ENCODE measurements around the gene COL4A2. TPM values are rescaled to one million over a fixed set of nuclear protein-coding genes. Genes with fewer than 3 reads are reported as not detected.

The COL4A2 gene
- total RNA-seq, 1 experiment from 2014 or later, result 74.5 TPM

DNA sequence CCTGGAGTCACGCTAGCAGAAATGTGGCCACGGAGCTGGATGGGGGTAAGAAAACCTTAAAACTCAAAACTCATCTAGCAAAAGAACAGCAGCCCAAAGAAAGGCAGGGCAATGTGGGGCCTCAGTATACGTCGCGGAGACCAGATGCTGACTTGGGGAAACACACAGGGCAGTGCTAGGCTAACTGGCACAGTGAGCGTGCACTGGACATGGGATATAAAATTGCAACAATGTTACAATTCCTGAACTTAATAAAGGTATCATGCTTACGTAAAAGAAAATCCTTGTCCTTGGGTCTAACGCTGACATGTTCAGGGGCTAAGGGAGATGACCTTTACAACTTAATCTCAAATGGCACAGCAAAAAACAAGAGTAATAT, 40.7 kb upstream of the COL4A2 start:
- no peak overlapping the region for H3K9ac ChIP-seq (ENCODE audit: low read length)
- intact Hi-C loops (cut with micrococcal nuclease), result no loop called here
- ChIA-PET CTCF (no interaction called here), POLR2A (ENCODE audit: unreplicated experiment) (no interaction called here)
- H3K4me1 ChIP-seq (ENCODE audit: insufficient read depth, low read length), result no peaks in the 10 kb centered on the region
- no peak overlapping the region for H3K4me3 ChIP-seq (ENCODE audit: low read length)
- H3K36me3 ChIP-seq (ENCODE audit: low read depth, low read length), result no peaks in the 10 kb centered on the region
- H3K4me2 ChIP-seq (ENCODE audit: low read length), result no peak overlapping the region
- H3K27me3 ChIP-seq (ENCODE audit: low read length), result no peaks in the 10 kb centered on the region
- no peaks in the 10 kb centered on the region for H3K9me3 ChIP-seq (ENCODE audit: low read length)
- no peak overlapping the region for H3K27ac ChIP-seq (ENCODE audit: low read length)
- no TSS peak for BruUV-seq (replicated peaks)
- no peaks in the 10 kb centered on the region for H3K9me2 ChIP-seq (replicated peaks; ENCODE audit: low read length)
- no peaks in the 10 kb centered on the region for H3K79me2 ChIP-seq (ENCODE audit: low read length)
- ATAC-seq, result no peak
- TF ChIP-seq EZH2 (IDR thresholded peaks at IDR 0.05; ENCODE audit: low read length, unreplicated experiment) (no peak), EZH2phosphoT487 (IDR thresholded peaks at IDR 0.05; ENCODE audit: borderline replicate concordance, low read length) (no peak), CTCF (conservative IDR thresholded peaks at IDR 0.05; ENCODE audit: low read depth, low read length) (no peak)
- DNase-seq, result no peak
- no peaks in the 10 kb centered on the region for H4K20me1 ChIP-seq (ENCODE audit: low read length)
- no peaks in the 10 kb centered on the region for H3F3A ChIP-seq (ENCODE audit: low read length, unreplicated experiment)
- H2AFZ ChIP-seq (ENCODE audit: low read length), result no peak overlapping the region

DNA sequence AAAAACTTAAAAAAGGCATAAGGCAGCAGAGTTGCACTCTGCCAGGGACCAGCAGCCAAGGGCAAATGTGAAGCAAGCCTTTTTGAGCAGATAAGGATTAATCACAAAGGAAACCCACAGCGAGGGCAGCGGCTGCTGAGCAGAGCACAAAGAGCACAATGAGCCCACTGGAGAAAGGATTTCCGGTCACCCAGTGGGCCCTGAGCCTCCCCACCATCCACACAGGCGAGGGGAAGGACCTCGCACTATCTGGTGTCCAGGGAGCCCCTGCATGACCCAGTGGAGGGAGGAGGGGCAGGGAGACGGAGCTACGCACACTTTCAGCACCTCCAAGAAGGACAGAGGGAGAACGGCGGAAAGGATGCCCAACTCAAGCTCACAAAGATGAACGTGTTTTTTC, 40.1 kb upstream of the COL4A2 start:
- DNase-seq (no peak), ATAC-seq (no peak)
- BruUV-seq (replicated peaks), result no TSS peak
- H3K4me3 ChIP-seq (ENCODE audit: low read length), result no peak overlapping the region
- no peak overlapping the region for H3K27ac ChIP-seq (ENCODE audit: low read length)
- no peaks in the 10 kb centered on the region for H3K79me2 ChIP-seq (ENCODE audit: low read length)
- no peaks in the 10 kb centered on the region for H4K20me1 ChIP-seq (ENCODE audit: low read length)
- no peaks in the 10 kb centered on the region for H3K4me1 ChIP-seq (ENCODE audit: insufficient read depth, low read length)
- no peak overlapping the region for H3K4me2 ChIP-seq (ENCODE audit: low read length)
- no peaks in the 10 kb centered on the region for H3K36me3 ChIP-seq (ENCODE audit: low read depth, low read length)
- intact Hi-C loops (cut with micrococcal nuclease), result no loop called here
- H3F3A ChIP-seq (ENCODE audit: low read length, unreplicated experiment), result no peaks in the 10 kb centered on the region
- ChIA-PET CTCF (no interaction called here), POLR2A (ENCODE audit: unreplicated experiment) (no interaction called here)
- TF ChIP-seq EZH2phosphoT487 (IDR thresholded peaks at IDR 0.05; ENCODE audit: borderline replicate concordance, low read length), result no peak
- TF ChIP-seq CTCF (conservative IDR thresholded peaks at IDR 0.05; ENCODE audit: low read depth, low read length), result no peak
- no peak for TF ChIP-seq EZH2 (IDR thresholded peaks at IDR 0.05; ENCODE audit: low read length, unreplicated experiment)
- no peaks in the 10 kb centered on the region for H3K9me2 ChIP-seq (replicated peaks; ENCODE audit: low read length)
- no peak overlapping the region for H3K9ac ChIP-seq (ENCODE audit: low read length)
- no peaks in the 10 kb centered on the region for H3K27me3 ChIP-seq (ENCODE audit: low read length)
- no peak overlapping the region for H2AFZ ChIP-seq (ENCODE audit: low read length)
- H3K9me3 ChIP-seq (ENCODE audit: low read length), result no peaks in the 10 kb centered on the region

GRCh38 chr13:110268061-110268460, 39.0 kb upstream of the COL4A2 start:
- no peak overlapping the region for H3K27ac ChIP-seq (ENCODE audit: low read length)
- POLR2A ChIA-PET (ENCODE audit: unreplicated experiment), result no interaction called here
- CTCF ChIA-PET, result no interaction called here
- DNase-seq (no peak), ATAC-seq (no peak)
- no peak overlapping the region for H3K4me2 ChIP-seq (ENCODE audit: low read length)
- H3K27me3 ChIP-seq (ENCODE audit: low read length), result no peaks in the 10 kb centered on the region
- H3K9me2 ChIP-seq (replicated peaks; ENCODE audit: low read length), result no peaks in the 10 kb centered on the region
- H3K4me3 ChIP-seq (ENCODE audit: low read length), result no peak overlapping the region
- no TSS peak for BruUV-seq (replicated peaks)
- H3K36me3 ChIP-seq (ENCODE audit: low read depth, low read length), result no peaks in the 10 kb centered on the region
- no peaks in the 10 kb centered on the region for H3K9me3 ChIP-seq (ENCODE audit: low read length)
- H3K79me2 ChIP-seq (ENCODE audit: low read length), result no peaks in the 10 kb centered on the region
- intact Hi-C loops (cut with micrococcal nuclease), result no loop called here
- no peaks in the 10 kb centered on the region for H3F3A ChIP-seq (ENCODE audit: low read length, unreplicated experiment)
- H3K9ac ChIP-seq (ENCODE audit: low read length), result no peak overlapping the region
- no peaks in the 10 kb centered on the region for H3K4me1 ChIP-seq (ENCODE audit: insufficient read depth, low read length)
- TF ChIP-seq EZH2phosphoT487 (IDR thresholded peaks at IDR 0.05; ENCODE audit: borderline replicate concordance, low read length) (no peak), EZH2 (IDR thresholded peaks at IDR 0.05; ENCODE audit: low read length, unreplicated experiment) (no peak), CTCF (conservative IDR thresholded peaks at IDR 0.05; ENCODE audit: low read depth, low read length) (no peak)
- no peaks in the 10 kb centered on the region for H4K20me1 ChIP-seq (ENCODE audit: low read length)
- no peak overlapping the region for H2AFZ ChIP-seq (ENCODE audit: low read length)
